MM.1S (cell line): ENCODE data around the gene OCRL.

Experiments used
- DNase-seq: peaks from one replicate; pipeline ENCODE4 v3.0.0-alpha.2; 2015
- H2AFZ ChIP-seq: fragments of 300-600 bp; sonication (generic); 2 replicates; pipeline ENCODE4 v1.6.0; 2016; ENCODE audit warnings: antibody characterized with exemption, low read length
- H3F3A ChIP-seq: fragments of 300-600 bp; sonication (generic); 2 replicates; pipeline ENCODE4 v1.6.1; 2016; ENCODE audit warnings: mild to moderate bottlenecking, antibody characterized with exemption, low read length, moderate library complexity, mixed read lengths; ENCODE audit not compliant: insufficient read depth
- H3K27ac ChIP-seq: fragments of 300-600 bp; sonication (generic); 2 replicates; pipeline ENCODE4 v1.5.1; 2016; ENCODE audit warnings: mild to moderate bottlenecking, low read length
- H3K27me3 ChIP-seq: fragments of 300-600 bp; sonication (generic); replicated peaks from 2 replicates; pipeline ENCODE4 v1.6.0; 2016; ENCODE audit warnings: low read length; ENCODE audit not compliant: insufficient read depth
- H3K36me3 ChIP-seq: fragments of 300-600 bp; sonication (generic); replicated peaks from 2 replicates; pipeline ENCODE4 v1.6.1; 2016; ENCODE audit warnings: mild to moderate bottlenecking, low read length, mixed read lengths; ENCODE audit not compliant: insufficient read depth
- H3K4me1 ChIP-seq: fragments of 300-600 bp; sonication (generic); 2 replicates; pipeline ENCODE4 v1.6.1; 2016; ENCODE audit warnings: low read length, mixed read lengths
- H3K4me2 ChIP-seq: fragments of 300-600 bp; sonication (generic); 2 replicates; pipeline ENCODE4 v1.6.0; 2016; ENCODE audit warnings: low read depth, low read length
- H3K4me3 ChIP-seq: fragments of 300-600 bp; sonication (generic); 2 replicates; pipeline ENCODE4 v1.5.1; 2016; ENCODE audit warnings: low read length, mixed read lengths
- H3K79me2 ChIP-seq: fragments of 300-600 bp; sonication (generic); 2 replicates; pipeline ENCODE4 v1.6.1; 2016; ENCODE audit warnings: mixed run types, low read length, mixed read lengths
- H3K9ac ChIP-seq: fragments of 300-600 bp; sonication (generic); 2 replicates; pipeline ENCODE4 v1.6.1; 2016; ENCODE audit warnings: low read length, mixed read lengths
- H3K9me2 ChIP-seq: fragments of 300-600 bp; sonication (generic); replicated peaks from 2 replicates; pipeline ENCODE4 v1.6.1; 2016; ENCODE audit warnings: mild to moderate bottlenecking, low read length, mixed read lengths; ENCODE audit not compliant: insufficient read depth
- H3K9me3 ChIP-seq: fragments of 300-600 bp; sonication (generic); replicated peaks from 2 replicates; pipeline ENCODE4 v1.6.1; 2016; ENCODE audit warnings: mild to moderate bottlenecking, low read length, mixed read lengths; ENCODE audit not compliant: insufficient read depth
- H4K20me1 ChIP-seq: fragments of 300-600 bp; sonication (generic); 2 replicates; pipeline ENCODE4 v1.6.1; 2016; ENCODE audit warnings: mild to moderate bottlenecking, low read length, moderate library complexity, mixed read lengths; ENCODE audit not compliant: insufficient read depth
- EZH2 ChIP-seq: fragments of 300-600 bp; sonication (generic); optimal IDR thresholded peaks from 2 replicates; pipeline ENCODE3; 2017; ENCODE audit warnings: low read depth, mild to moderate bottlenecking, antibody characterized with exemption, low read length, mixed read lengths
- EZH2phosphoT487 ChIP-seq: fragments of 300-600 bp; sonication (generic); IDR thresholded peaks from 2 replicates; pipeline ENCODE4 v1.6.1; 2018; ENCODE audit warnings: antibody characterized with exemption, low read length
- TF ChIP-seq, protein P1 (sequence below): fragments of 300-600 bp; sonication (generic); IDR thresholded peaks from 2 replicates; pipeline ENCODE4 v1.5.1; 2016; ENCODE audit warnings: antibody characterized with exemption, low read length, mixed read lengths

OCRL gene

DNA sequence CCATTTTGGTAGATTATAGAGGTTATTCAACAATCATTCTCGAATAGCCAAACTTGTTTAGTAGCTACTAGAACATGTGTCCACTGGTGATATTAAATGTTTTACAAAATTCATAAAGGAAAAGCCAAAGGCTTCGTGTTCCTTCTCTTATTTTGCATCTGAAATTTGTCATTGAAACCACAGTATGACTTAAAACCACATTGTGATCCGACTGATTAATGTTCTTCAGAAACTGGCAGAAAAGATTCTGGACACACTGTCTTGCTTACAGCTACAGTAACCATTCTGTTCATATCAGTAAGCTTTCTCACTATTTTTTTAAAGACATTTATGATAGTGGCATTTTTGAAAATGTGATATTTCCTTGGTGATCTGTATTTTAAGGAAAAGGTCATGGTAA, 14.2 kb upstream of the OCRL start:
- Histone ChIP-seq H3K9me3 (no peaks in the 10 kb centered on the region), H4K20me1 (no peaks in the 10 kb centered on the region), H2AFZ (no peak overlapping the region), H3K27me3 (no peaks in the 10 kb centered on the region), H3K9ac (no peak overlapping the region), H3K9me2 (no peaks in the 10 kb centered on the region), H3F3A (no peaks in the 10 kb centered on the region), H3K27ac (no peak overlapping the region), H3K4me2 (no peak overlapping the region), H3K36me3 (no peaks in the 10 kb centered on the region), H3K4me1 (no peaks in the 10 kb centered on the region), H3K4me3 (no peak overlapping the region), H3K79me2 (no peaks in the 10 kb centered on the region)
- no peak for TF ChIP-seq EZH2
- TF ChIP-seq EZH2phosphoT487 = no peak
- TF ChIP-seq, protein P1, sequence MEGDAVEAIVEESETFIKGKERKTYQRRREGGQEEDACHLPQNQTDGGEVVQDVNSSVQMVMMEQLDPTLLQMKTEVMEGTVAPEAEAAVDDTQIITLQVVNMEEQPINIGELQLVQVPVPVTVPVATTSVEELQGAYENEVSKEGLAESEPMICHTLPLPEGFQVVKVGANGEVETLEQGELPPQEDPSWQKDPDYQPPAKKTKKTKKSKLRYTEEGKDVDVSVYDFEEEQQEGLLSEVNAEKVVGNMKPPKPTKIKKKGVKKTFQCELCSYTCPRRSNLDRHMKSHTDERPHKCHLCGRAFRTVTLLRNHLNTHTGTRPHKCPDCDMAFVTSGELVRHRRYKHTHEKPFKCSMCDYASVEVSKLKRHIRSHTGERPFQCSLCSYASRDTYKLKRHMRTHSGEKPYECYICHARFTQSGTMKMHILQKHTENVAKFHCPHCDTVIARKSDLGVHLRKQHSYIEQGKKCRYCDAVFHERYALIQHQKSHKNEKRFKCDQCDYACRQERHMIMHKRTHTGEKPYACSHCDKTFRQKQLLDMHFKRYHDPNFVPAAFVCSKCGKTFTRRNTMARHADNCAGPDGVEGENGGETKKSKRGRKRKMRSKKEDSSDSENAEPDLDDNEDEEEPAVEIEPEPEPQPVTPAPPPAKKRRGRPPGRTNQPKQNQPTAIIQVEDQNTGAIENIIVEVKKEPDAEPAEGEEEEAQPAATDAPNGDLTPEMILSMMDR = no peak
- DNase-seq = no peak

DNA sequence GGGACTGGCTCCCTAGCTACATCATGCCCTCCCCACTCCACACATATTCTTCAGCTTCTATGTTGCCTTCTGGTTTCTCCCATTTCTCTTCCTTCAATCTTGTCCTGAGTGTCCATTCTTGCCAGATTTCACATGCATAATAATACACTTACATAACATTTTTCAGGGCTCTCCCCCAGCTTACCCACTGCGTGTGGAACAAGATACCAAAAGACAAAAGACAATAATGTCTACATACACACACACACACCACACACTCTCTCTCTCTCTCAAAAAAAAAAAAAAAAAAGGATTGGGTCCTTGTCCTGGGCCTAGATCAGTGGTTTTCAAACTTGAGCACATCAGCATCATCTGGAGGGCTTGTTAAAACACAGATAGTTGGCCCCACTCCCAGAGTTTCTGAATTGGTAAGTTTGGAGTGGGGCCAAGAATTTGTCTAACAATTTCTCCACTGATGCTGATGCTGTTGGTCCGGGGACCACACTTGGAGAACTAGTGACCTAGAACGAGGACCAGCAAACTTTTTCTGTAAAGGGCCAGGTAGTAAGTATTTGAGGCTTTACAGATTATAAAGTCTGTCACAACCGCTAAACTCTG, 10.3 kb upstream of the OCRL start:
- H4K20me1 ChIP-seq = no peaks in the 10 kb centered on the region
- H3K27ac ChIP-seq = no peak overlapping the region
- H3K9me2 ChIP-seq = no peaks in the 10 kb centered on the region
- H3K9ac ChIP-seq = no peak overlapping the region
- no peak overlapping the region for H3K4me2 ChIP-seq
- H3F3A ChIP-seq = no peaks in the 10 kb centered on the region
- no peaks in the 10 kb centered on the region for H3K4me1 ChIP-seq
- no peaks in the 10 kb centered on the region for H3K27me3 ChIP-seq
- no peaks in the 10 kb centered on the region for H3K79me2 ChIP-seq
- no peak for DNase-seq
- H2AFZ ChIP-seq = no peak overlapping the region
- no peaks in the 10 kb centered on the region for H3K9me3 ChIP-seq
- TF ChIP-seq, protein P1 = no peak
- TF ChIP-seq EZH2 = no peak
- TF ChIP-seq EZH2phosphoT487 = no peak
- no peaks in the 10 kb centered on the region for H3K36me3 ChIP-seq
- H3K4me3 ChIP-seq = no peak overlapping the region

DNA sequence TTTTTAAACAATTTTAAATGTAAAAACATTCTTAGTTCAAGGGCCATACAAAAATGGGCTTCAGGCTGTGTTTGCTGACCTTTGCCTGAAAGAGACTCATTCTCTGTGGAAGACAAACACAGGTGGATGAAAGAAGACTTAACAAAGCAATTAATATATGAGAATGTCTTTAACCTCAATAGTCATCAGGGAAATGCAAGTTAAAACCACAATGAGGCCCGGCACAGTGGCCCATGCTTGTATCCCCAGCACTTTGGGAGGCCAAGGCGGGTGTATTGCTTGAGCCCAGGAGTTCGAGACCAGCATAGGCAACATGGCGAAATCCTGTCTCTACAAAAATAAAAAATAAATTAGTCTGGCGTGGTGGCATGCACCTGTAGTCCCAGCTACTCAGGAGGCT, 9.6 kb upstream of the OCRL start:
- H3F3A ChIP-seq = no peaks in the 10 kb centered on the region
- no peaks in the 10 kb centered on the region for H3K4me1 ChIP-seq
- DNase-seq = no peak
- H3K4me3 ChIP-seq = no peak overlapping the region
- H3K36me3 ChIP-seq = no peaks in the 10 kb centered on the region
- no peaks in the 10 kb centered on the region for H3K9me2 ChIP-seq
- H3K27ac ChIP-seq = no peak overlapping the region
- no peak for TF ChIP-seq EZH2phosphoT487
- no peak for TF ChIP-seq EZH2
- TF ChIP-seq, protein P1 = no peak
- H4K20me1 ChIP-seq = no peaks in the 10 kb centered on the region
- H3K9ac ChIP-seq = no peak overlapping the region
- H3K27me3 ChIP-seq = no peaks in the 10 kb centered on the region
- H3K4me2 ChIP-seq = no peak overlapping the region
- no peaks in the 10 kb centered on the region for H3K9me3 ChIP-seq
- no peaks in the 10 kb centered on the region for H3K79me2 ChIP-seq
- no peak overlapping the region for H2AFZ ChIP-seq
